WTC11 (cell line): ENCODE measurements around the gene TMEM178A. TPM values are rescaled to one million over a fixed set of nuclear protein-coding genes. Genes with fewer than 3 reads are reported as not detected.

Source experiments
- ATAC-seq: fragments of 200-7000 bp; cut with Tn5 transposase; 2 replicates; pipeline ENCODE4 v1.10.0; 2021; ENCODE audit warnings: mild to moderate bottlenecking, moderate library complexity
- CTCF ChIA-PET: fragments of 300-600 bp; sonication (Branson Sonifier 250); formaldehyde crosslinking; loops from one replicate; lab custom pipeline; 2021; ENCODE audit warnings: antibody characterized with exemption; lab: Charles Lee
- POLR2A ChIA-PET: fragments of 350-600 bp; sonication (Branson Sonifier 250); formaldehyde crosslinking; loops from one replicate; lab custom pipeline; 2021; ENCODE audit warnings: antibody characterized with exemption; lab: Charles Lee
- DNase-seq: peaks from one replicate; pipeline ENCODE4 v3.0.0; 2021; ENCODE audit warnings: low spot score
- H3K27ac Mint-ChIP-seq: 2 replicates; pipeline ENCODE4 v1.8.0; 2021; ENCODE audit warnings: mixed read lengths
- H3K27me3 Mint-ChIP-seq: 2 replicates; pipeline ENCODE4 v1.8.0; 2021; ENCODE audit warnings: low read depth, mild to moderate bottlenecking, moderate library complexity, mixed read lengths
- H3K36me3 Mint-ChIP-seq: 2 replicates; pipeline ENCODE4 v1.8.0; 2021; ENCODE audit warnings: mixed read lengths
- H3K4me1 Mint-ChIP-seq: 2 replicates; pipeline ENCODE4 v1.8.0; 2022; ENCODE audit warnings: mixed read lengths
- H3K4me3 Mint-ChIP-seq: 2 replicates; pipeline ENCODE4 v1.8.0; 2021; ENCODE audit warnings: mild to moderate bottlenecking, moderate library complexity, mixed read lengths
- H3K9me3 Mint-ChIP-seq: 2 replicates; pipeline ENCODE4 v1.8.0; 2021; ENCODE audit warnings: mixed read lengths
- ESRRA ChIP-seq: sonication (generic); formaldehyde crosslinking; IDR thresholded peaks from 2 replicates; pipeline ENCODE4 v1.8.1; 2022; ENCODE audit warnings: mild to moderate bottlenecking, missing genetic modification reagents, borderline replicate concordance
- ETV6 ChIP-seq: sonication (generic); formaldehyde crosslinking; IDR thresholded peaks from 2 replicates; pipeline ENCODE4 v1.8.1; 2022; ENCODE audit warnings: mild to moderate bottlenecking, missing genetic modification reagents
- FOXK1 ChIP-seq: sonication (generic); formaldehyde crosslinking; IDR thresholded peaks from 2 replicates; pipeline ENCODE4 v1.8.0; 2022; ENCODE audit warnings: mild to moderate bottlenecking, moderate library complexity, missing genetic modification reagents
- GTF2I ChIP-seq: fragments of 250-450 bp; sonication (Bioruptor Pico); conservative IDR thresholded peaks from 2 replicates; pipeline ENCODE4 v1.4.0; 2021; ENCODE audit warnings: mild to moderate bottlenecking
- TCF7 ChIP-seq: sonication (generic); formaldehyde crosslinking; IDR thresholded peaks from 2 replicates; pipeline ENCODE4 v1.8.0; 2022; ENCODE audit warnings: mild to moderate bottlenecking, low read depth, missing genetic modification reagents, moderate library complexity
- ZBTB21 ChIP-seq: sonication (generic); formaldehyde crosslinking; IDR thresholded peaks from 2 replicates; pipeline ENCODE4 v1.8.1; 2023; ENCODE audit warnings: mild to moderate bottlenecking, missing genetic modification reagents, borderline replicate concordance
- ZNF416 ChIP-seq: fragments of 250-450 bp; sonication (Bioruptor Pico); IDR thresholded peaks from 2 replicates; pipeline ENCODE4 v1.9.0; 2021; ENCODE audit warnings: mild to moderate bottlenecking, inconsistent platforms
- total RNA-seq: library from RNA; stranded (reverse); gene quantifications from 3 replicates; pipeline ENCODE4 v1.2.3, GENCODE V29; 2021
- TF ChIP-seq, protein P1 (sequence below): sonication (generic); formaldehyde crosslinking; IDR thresholded peaks from 2 replicates; pipeline ENCODE4 v1.8.0; 2023; ENCODE audit warnings: missing genetic modification reagents
- TF ChIP-seq, protein P2 (sequence below): sonication (generic); formaldehyde crosslinking; IDR thresholded peaks from 2 replicates; pipeline ENCODE4 v1.8.0; 2022; ENCODE audit warnings: mild to moderate bottlenecking, missing genetic modification reagents
- TF ChIP-seq, protein P3 (sequence below): sonication (generic); formaldehyde crosslinking; IDR thresholded peaks from 2 replicates; pipeline ENCODE4 v1.8.0; 2023; ENCODE audit warnings: mild to moderate bottlenecking, missing genetic modification reagents
- TF ChIP-seq, protein P4 (sequence below): sonication (generic); formaldehyde crosslinking; IDR thresholded peaks from 2 replicates; pipeline ENCODE4 v1.8.1; 2023; ENCODE audit warnings: mild to moderate bottlenecking, missing genetic modification reagents
- TF ChIP-seq, protein P5 (sequence below): fragments of 200-600 bp; IDR thresholded peaks from 2 replicates; pipeline ENCODE4 v1.8.0; 2022; ENCODE audit warnings: antibody characterized with exemption
- TF ChIP-seq, protein P6 (sequence below): fragments of 250-450 bp; sonication (Bioruptor Pico); conservative IDR thresholded peaks from 2 replicates; pipeline ENCODE4 v1.9.0; 2021; ENCODE audit warnings: mild to moderate bottlenecking
- TF ChIP-seq, protein P7 (sequence below): fragments of 250-450 bp; sonication (Bioruptor Pico); IDR thresholded peaks from 2 replicates; pipeline ENCODE4 v2.1.2; 2022; ENCODE audit warnings: mild to moderate bottlenecking, moderate library complexity

The TMEM178A gene
- total RNA-seq, 1 experiment from 2014 or later, result 14.5 TPM

DNA sequence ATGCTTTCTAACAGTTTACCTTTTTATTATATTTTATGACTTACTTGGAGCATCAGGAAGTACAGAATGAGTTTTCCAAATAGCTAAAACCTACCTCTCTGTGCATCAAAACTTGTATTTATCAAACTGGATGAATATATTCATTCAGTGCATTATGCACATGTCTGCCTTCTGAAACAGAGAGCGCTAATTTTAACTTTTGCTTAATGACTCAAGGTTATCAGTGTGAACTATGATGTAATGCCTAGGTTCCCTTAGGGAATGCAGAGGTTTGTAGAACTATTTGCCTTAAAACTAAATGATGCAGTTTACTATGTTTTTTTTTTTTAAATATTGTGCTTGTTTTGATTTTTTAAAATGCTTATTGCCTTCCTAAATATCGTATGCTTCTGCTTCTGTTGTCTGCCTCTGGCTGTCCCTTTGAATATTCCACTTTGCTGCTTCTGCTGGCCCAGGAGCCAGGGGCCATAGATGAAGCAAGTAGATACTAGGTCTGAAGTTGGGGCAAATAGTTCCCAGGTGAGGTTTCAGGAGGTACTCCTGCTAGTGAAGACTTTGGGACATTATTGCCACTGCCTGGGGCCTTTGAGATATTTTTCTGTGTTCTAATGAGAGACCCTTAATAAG lies 16.5 kb downstream of the TMEM178A start:
- Mint-ChIP-seq H3K9me3 (peaks cover 19% of the 10 kb centered on the region), H3K36me3 (peaks cover 19% of the 10 kb centered on the region), H3K4me3 (no peak overlapping the region), H3K27me3 (no peaks in the 10 kb centered on the region), H3K27ac (no peak overlapping the region), H3K4me1 (peaks cover 37% of the 10 kb centered on the region)
- ChIA-PET CTCF (no interaction called here), POLR2A (no interaction called here)
- ATAC-seq, result no peak
- no peak for TF ChIP-seq ZNF416 (CRISPR knock-in tag)
- TF ChIP-seq ESRRA (CRISPR knock-in tag), result no peak
- TF ChIP-seq, protein P1, sequence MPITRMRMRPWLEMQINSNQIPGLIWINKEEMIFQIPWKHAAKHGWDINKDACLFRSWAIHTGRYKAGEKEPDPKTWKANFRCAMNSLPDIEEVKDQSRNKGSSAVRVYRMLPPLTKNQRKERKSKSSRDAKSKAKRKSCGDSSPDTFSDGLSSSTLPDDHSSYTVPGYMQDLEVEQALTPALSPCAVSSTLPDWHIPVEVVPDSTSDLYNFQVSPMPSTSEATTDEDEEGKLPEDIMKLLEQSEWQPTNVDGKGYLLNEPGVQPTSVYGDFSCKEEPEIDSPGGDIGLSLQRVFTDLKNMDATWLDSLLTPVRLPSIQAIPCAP (CRISPR knock-in tag), result no peak
- TF ChIP-seq, protein P2, sequence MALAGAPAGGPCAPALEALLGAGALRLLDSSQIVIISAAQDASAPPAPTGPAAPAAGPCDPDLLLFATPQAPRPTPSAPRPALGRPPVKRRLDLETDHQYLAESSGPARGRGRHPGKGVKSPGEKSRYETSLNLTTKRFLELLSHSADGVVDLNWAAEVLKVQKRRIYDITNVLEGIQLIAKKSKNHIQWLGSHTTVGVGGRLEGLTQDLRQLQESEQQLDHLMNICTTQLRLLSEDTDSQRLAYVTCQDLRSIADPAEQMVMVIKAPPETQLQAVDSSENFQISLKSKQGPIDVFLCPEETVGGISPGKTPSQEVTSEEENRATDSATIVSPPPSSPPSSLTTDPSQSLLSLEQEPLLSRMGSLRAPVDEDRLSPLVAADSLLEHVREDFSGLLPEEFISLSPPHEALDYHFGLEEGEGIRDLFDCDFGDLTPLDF, result no peak
- TF ChIP-seq, protein P3, sequence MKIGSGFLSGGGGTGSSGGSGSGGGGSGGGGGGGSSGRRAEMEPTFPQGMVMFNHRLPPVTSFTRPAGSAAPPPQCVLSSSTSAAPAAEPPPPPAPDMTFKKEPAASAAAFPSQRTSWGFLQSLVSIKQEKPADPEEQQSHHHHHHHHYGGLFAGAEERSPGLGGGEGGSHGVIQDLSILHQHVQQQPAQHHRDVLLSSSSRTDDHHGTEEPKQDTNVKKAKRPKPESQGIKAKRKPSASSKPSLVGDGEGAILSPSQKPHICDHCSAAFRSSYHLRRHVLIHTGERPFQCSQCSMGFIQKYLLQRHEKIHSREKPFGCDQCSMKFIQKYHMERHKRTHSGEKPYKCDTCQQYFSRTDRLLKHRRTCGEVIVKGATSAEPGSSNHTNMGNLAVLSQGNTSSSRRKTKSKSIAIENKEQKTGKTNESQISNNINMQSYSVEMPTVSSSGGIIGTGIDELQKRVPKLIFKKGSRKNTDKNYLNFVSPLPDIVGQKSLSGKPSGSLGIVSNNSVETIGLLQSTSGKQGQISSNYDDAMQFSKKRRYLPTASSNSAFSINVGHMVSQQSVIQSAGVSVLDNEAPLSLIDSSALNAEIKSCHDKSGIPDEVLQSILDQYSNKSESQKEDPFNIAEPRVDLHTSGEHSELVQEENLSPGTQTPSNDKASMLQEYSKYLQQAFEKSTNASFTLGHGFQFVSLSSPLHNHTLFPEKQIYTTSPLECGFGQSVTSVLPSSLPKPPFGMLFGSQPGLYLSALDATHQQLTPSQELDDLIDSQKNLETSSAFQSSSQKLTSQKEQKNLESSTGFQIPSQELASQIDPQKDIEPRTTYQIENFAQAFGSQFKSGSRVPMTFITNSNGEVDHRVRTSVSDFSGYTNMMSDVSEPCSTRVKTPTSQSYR (CRISPR knock-in tag), result no peak
- TF ChIP-seq FOXK1 (CRISPR knock-in tag), result no peak
- TF ChIP-seq GTF2I, result no peak
- TF ChIP-seq ETV6 (CRISPR knock-in tag), result no peak
- TF ChIP-seq, protein P4, sequence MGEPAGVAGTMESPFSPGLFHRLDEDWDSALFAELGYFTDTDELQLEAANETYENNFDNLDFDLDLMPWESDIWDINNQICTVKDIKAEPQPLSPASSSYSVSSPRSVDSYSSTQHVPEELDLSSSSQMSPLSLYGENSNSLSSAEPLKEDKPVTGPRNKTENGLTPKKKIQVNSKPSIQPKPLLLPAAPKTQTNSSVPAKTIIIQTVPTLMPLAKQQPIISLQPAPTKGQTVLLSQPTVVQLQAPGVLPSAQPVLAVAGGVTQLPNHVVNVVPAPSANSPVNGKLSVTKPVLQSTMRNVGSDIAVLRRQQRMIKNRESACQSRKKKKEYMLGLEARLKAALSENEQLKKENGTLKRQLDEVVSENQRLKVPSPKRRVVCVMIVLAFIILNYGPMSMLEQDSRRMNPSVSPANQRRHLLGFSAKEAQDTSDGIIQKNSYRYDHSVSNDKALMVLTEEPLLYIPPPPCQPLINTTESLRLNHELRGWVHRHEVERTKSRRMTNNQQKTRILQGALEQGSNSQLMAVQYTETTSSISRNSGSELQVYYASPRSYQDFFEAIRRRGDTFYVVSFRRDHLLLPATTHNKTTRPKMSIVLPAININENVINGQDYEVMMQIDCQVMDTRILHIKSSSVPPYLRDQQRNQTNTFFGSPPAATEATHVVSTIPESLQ, result no peak
- TF ChIP-seq, protein P5, sequence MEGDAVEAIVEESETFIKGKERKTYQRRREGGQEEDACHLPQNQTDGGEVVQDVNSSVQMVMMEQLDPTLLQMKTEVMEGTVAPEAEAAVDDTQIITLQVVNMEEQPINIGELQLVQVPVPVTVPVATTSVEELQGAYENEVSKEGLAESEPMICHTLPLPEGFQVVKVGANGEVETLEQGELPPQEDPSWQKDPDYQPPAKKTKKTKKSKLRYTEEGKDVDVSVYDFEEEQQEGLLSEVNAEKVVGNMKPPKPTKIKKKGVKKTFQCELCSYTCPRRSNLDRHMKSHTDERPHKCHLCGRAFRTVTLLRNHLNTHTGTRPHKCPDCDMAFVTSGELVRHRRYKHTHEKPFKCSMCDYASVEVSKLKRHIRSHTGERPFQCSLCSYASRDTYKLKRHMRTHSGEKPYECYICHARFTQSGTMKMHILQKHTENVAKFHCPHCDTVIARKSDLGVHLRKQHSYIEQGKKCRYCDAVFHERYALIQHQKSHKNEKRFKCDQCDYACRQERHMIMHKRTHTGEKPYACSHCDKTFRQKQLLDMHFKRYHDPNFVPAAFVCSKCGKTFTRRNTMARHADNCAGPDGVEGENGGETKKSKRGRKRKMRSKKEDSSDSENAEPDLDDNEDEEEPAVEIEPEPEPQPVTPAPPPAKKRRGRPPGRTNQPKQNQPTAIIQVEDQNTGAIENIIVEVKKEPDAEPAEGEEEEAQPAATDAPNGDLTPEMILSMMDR, result no peak
- TF ChIP-seq ZBTB21, result no peak
- TF ChIP-seq, protein P6, sequence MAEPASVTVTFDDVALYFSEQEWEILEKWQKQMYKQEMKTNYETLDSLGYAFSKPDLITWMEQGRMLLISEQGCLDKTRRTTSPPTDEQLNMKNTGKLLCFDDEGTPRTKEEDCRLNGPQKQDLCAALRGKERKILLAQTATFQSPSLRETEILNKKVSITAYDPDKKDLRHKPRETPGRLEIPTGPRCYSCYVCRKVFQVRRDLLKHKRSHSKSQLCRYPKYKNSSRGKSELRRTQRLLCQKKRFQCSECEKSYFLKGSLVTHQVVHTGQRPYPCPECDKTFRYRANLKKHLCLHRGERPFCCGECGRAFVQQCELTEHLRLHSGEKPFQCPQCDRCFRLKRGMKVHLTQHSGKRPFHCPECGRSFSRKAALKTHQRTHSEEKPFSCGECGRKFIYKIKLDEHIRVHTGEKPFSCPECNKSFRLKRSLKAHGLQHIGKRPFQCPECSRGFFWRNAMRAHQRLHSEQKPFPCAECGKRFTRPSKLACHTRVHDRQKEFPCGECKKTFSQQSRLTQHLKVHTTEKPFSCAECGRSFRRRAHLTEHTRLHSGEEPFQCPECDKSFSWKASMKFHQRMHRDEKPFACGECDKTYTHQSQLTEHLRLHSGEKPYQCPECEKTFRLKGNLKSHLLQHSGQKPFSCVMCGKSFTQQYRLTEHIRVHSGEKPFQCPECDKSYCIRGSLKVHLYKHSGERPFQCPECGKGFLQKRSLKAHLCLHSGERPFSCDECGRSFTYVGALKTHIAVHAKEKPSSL, result no peak
- TF ChIP-seq, protein P7, sequence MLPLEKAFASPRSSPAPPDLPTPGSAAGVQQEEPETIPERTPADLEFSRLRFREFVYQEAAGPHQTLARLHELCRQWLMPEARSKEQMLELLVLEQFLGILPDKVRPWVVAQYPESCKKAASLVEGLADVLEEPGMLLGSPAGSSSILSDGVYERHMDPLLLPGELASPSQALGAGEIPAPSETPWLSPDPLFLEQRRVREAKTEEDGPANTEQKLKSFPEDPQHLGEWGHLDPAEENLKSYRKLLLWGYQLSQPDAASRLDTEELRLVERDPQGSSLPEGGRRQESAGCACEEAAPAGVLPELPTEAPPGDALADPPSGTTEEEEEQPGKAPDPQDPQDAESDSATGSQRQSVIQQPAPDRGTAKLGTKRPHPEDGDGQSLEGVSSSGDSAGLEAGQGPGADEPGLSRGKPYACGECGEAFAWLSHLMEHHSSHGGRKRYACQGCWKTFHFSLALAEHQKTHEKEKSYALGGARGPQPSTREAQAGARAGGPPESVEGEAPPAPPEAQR (CRISPR knock-in tag), result no peak
- TF ChIP-seq TCF7 (CRISPR knock-in tag), result no peak
- DNase-seq, result no peak
